H1 (cell line): ENCODE data around the gene ZMIZ1.

ENCODE experiments used
- CHD1 ChIP-seq: IDR thresholded peaks from 2 replicates; pipeline ENCODE4 v1.6.1; 2012; ENCODE audit warnings: low read depth, low read length, improper control_type of control experiment
- EP300 ChIP-seq, 2 experiments: IDR thresholded peaks; 1 replicate in 1 of 2; 2 replicates in 1 of 2; pipeline ENCODE4 v1.6.1; 2011 to 2012; ENCODE audit warnings: low read depth in 2 of 2, low read length in 2 of 2, mild to moderate bottlenecking in 2 of 2, borderline replicate concordance in 1 of 2, inconsistent platforms in 1 of 2, moderate library complexity in 1 of 2
- GABPA ChIP-seq: IDR thresholded peaks from 2 replicates; pipeline ENCODE4 v1.6.1; 2011; ENCODE audit warnings: mild to moderate bottlenecking, low read length, moderate library complexity, borderline replicate concordance; ENCODE audit not compliant: insufficient read depth
- KDM5A ChIP-seq: fragments of 200-600 bp; IDR thresholded peaks from 2 replicates; pipeline ENCODE4 v1.7.1; 2012; ENCODE audit warnings: mild to moderate bottlenecking, low read length, inconsistent platforms, mixed read lengths
- POLR2A ChIP-seq, 2 experiments: IDR thresholded peaks; 1 replicate in 1 of 2; 2 replicates in 1 of 2; pipeline ENCODE4 v1.6.1; 2011; ENCODE audit warnings: low read depth in 2 of 2, low read length in 2 of 2, mild to moderate bottlenecking in 2 of 2; ENCODE audit errors: control extremely low read depth in 1 of 2
- SIX5 ChIP-seq: IDR thresholded peaks from 2 replicates; pipeline ENCODE4 v1.6.1; 2011; ENCODE audit warnings: mild to moderate bottlenecking, low read depth, low read length
- TF ChIP-seq, protein P1 (sequence below), 3 experiments: IDR thresholded peaks; 1 replicate in 2 of 3; 2 replicates in 1 of 3; pipeline versions ENCODE4 v1.5.1 to v1.6.1; 2011; ENCODE audit warnings: low read length in 3 of 3, mild to moderate bottlenecking in 3 of 3, inconsistent platforms in 2 of 3, low read depth in 1 of 3, moderate library complexity in 1 of 3; ENCODE audit not compliant: insufficient read depth in 1 of 3; ENCODE audit errors: control extremely low read depth in 1 of 3
- TF ChIP-seq, protein P2 (sequence below): IDR thresholded peaks from 2 replicates; pipeline ENCODE4 v1.6.1; 2011; ENCODE audit warnings: low read length, improper control_type of control experiment

DNA sequence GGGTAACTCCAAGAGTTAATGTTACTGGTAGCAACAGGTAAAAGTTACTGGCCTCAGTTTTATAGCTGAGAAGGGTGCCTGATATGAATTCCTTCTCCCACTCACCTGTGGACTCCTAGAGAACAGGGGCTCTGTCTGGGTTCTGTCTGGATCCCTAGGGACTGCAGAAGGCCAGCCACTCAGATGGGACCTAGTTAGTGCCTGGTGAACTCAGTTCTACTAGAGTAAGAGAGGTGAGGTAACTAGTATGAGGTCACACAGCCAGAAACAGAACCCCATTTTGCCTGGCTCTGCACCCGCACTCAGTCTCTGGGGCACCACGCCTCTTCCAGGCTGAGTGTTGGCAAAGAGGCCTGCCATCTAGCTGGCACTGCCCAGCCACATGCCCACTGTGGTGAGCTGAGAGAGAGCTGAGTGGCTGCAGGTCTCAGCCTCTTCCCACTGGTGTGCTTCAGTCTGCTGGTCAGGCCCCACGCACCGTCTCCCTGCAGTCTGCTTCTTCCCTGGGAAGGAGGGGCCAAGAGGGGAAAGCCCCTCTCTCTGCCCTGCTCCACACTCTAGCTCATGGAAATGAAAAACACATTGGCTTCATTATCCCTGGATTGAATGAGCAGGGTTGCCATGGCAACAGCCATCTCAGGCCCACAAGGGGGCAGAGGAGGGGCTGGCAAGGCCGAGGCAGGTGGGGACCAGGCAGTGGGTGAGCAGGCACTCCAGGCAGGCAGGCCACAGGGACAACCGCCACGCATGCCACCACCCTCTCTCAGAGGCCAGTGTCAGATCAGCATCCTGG, 110.6 kb downstream of the ZMIZ1 start:
- TF ChIP-seq SIX5, result no peak
- no peak for TF ChIP-seq GABPA
- TF ChIP-seq, protein P1, sequence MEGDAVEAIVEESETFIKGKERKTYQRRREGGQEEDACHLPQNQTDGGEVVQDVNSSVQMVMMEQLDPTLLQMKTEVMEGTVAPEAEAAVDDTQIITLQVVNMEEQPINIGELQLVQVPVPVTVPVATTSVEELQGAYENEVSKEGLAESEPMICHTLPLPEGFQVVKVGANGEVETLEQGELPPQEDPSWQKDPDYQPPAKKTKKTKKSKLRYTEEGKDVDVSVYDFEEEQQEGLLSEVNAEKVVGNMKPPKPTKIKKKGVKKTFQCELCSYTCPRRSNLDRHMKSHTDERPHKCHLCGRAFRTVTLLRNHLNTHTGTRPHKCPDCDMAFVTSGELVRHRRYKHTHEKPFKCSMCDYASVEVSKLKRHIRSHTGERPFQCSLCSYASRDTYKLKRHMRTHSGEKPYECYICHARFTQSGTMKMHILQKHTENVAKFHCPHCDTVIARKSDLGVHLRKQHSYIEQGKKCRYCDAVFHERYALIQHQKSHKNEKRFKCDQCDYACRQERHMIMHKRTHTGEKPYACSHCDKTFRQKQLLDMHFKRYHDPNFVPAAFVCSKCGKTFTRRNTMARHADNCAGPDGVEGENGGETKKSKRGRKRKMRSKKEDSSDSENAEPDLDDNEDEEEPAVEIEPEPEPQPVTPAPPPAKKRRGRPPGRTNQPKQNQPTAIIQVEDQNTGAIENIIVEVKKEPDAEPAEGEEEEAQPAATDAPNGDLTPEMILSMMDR (IDR thresholded peaks at IDR 0.05; ENCODE audit: control extremely low read depth in 1 of 3, insufficient read depth in 1 of 3, low read depth in 1 of 3, low read length in 3 of 3), result peak in 2 of 3 experiments; percentile 26; a peak in 2 of 4 replicates
- TF ChIP-seq POLR2A (IDR thresholded peaks at IDR 0.05; ENCODE audit: control extremely low read depth in 1 of 2, low read depth in 2 of 2, low read length in 2 of 2), result no peak
- no peak for TF ChIP-seq CHD1
- TF ChIP-seq EP300 (IDR thresholded peaks at IDR 0.05; ENCODE audit: borderline replicate concordance in 1 of 2, low read depth in 2 of 2, low read length in 2 of 2), result no peak
- TF ChIP-seq, protein P2, sequence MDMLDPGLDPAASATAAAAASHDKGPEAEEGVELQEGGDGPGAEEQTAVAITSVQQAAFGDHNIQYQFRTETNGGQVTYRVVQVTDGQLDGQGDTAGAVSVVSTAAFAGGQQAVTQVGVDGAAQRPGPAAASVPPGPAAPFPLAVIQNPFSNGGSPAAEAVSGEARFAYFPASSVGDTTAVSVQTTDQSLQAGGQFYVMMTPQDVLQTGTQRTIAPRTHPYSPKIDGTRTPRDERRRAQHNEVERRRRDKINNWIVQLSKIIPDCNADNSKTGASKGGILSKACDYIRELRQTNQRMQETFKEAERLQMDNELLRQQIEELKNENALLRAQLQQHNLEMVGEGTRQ, result no peak
- no peak for TF ChIP-seq KDM5A
